Neuronal stem cell (in vitro differentiated cells): ENCODE data around the gene MARK4.

ENCODE experiments used
- DNase-seq: peaks from one replicate; pipeline ENCODE4 v3.0.0-alpha.2; 2013; ENCODE audit warnings: low spot score
- H2AFZ ChIP-seq: one replicate; pipeline ENCODE4 v1.6.1; 2013; ENCODE audit warnings: mild to moderate bottlenecking, low read length, inconsistent platforms
- H2AK5ac ChIP-seq: 2 replicates; pipeline ENCODE4 v1.6.1; 2013; ENCODE audit warnings: low read depth, mild to moderate bottlenecking, inconsistent platforms, low read length, moderate library complexity, mixed read lengths
- H2BK120ac ChIP-seq: 2 replicates; pipeline ENCODE4 v1.6.1; 2013; ENCODE audit warnings: low read depth, mild to moderate bottlenecking, inconsistent platforms, low read length, moderate library complexity, mixed read lengths
- H2BK12ac ChIP-seq: one replicate; pipeline ENCODE4 v1.6.1; 2013; ENCODE audit warnings: low read length, inconsistent platforms
- H2BK15ac ChIP-seq: 2 replicates; pipeline ENCODE4 v1.6.1; 2013; ENCODE audit warnings: mild to moderate bottlenecking, low read length, inconsistent platforms, mixed read lengths
- H2BK5ac ChIP-seq: one replicate; pipeline ENCODE4 v1.6.1; 2013; ENCODE audit warnings: inconsistent platforms, mild to moderate bottlenecking, low read length, moderate library complexity
- H3K14ac ChIP-seq: one replicate; pipeline ENCODE4 v1.6.1; 2013; ENCODE audit warnings: low read length, inconsistent platforms
- H3K18ac ChIP-seq: 2 replicates; pipeline ENCODE4 v1.6.1; 2013; ENCODE audit warnings: low read length, inconsistent platforms
- H3K23ac ChIP-seq: 2 replicates; pipeline ENCODE4 v1.6.1; 2013; ENCODE audit warnings: low read depth, mild to moderate bottlenecking, mixed read lengths, low read length, inconsistent platforms; ENCODE audit not compliant: poor library complexity
- H3K27ac ChIP-seq: replicated peaks from 3 replicates; pipeline ENCODE4 v1.5.1; 2013; ENCODE audit warnings: low read length, inconsistent platforms
- H3K27me3 ChIP-seq, 3 experiments: 2 replicates each; pipeline ENCODE4 v1.6.1; 2013; ENCODE audit warnings: low read length in 3 of 3, mild to moderate bottlenecking in 2 of 3, inconsistent platforms in 1 of 3, low read depth in 1 of 3, mixed read lengths in 1 of 3, moderate library complexity in 1 of 3; ENCODE audit not compliant: control insufficient read depth in 3 of 3, insufficient read depth in 3 of 3
- H3K36me3 ChIP-seq, 2 donors: replicated peaks in 1 of 2; 2 replicates each; pipeline ENCODE4 v1.6.1; 2013; ENCODE audit warnings: low read length in 2 of 2; ENCODE audit not compliant: control insufficient read depth in 2 of 2, insufficient read depth in 2 of 2
- H3K4ac ChIP-seq: 2 replicates; pipeline ENCODE4 v1.6.1; 2013; ENCODE audit warnings: inconsistent platforms, mild to moderate bottlenecking, low read length, moderate library complexity
- H3K4me1 ChIP-seq, 2 donors: 1 replicate in 1 of 2; 2 replicates in 1 of 2; pipeline ENCODE4 v1.6.1; 2013; ENCODE audit warnings: low read length in 2 of 2, low read depth in 1 of 2; ENCODE audit not compliant: control insufficient read depth in 2 of 2, insufficient read depth in 1 of 2
- H3K4me2 ChIP-seq: one replicate; pipeline ENCODE4 v1.6.1; 2013; ENCODE audit warnings: mild to moderate bottlenecking, low read length, inconsistent platforms; ENCODE audit not compliant: insufficient read depth, poor library complexity, severe bottlenecking
- H3K4me3 ChIP-seq, 2 donors: 2 replicates each; pipeline ENCODE4 v1.5.1; 2013; ENCODE audit warnings: low read length in 2 of 2, mild to moderate bottlenecking in 2 of 2, inconsistent platforms in 1 of 2, moderate library complexity in 1 of 2
- H3K79me1 ChIP-seq: one replicate; pipeline ENCODE4 v1.6.1; 2013; ENCODE audit warnings: low read depth, mild to moderate bottlenecking, inconsistent platforms, low read length, moderate library complexity
- H3K9ac ChIP-seq: one replicate; pipeline ENCODE4 v1.6.1; 2013; ENCODE audit warnings: mild to moderate bottlenecking, low read depth, low read length, inconsistent platforms; ENCODE audit not compliant: poor library complexity
- H3K9me3 ChIP-seq, 2 donors: replicated peaks in 1 of 2; 2 replicates each; pipeline versions ENCODE3 to v1.6.1; 2013; ENCODE audit warnings: low read length in 2 of 2, mild to moderate bottlenecking in 2 of 2, inconsistent platforms in 1 of 2, low read depth in 1 of 2, mixed read lengths in 1 of 2, moderate library complexity in 1 of 2; ENCODE audit not compliant: control insufficient read depth in 2 of 2, insufficient read depth in 1 of 2
- H4K8ac ChIP-seq: one replicate; pipeline ENCODE4 v1.6.1; 2013; ENCODE audit warnings: low read depth, mild to moderate bottlenecking, inconsistent platforms, low read length, moderate library complexity
- H4K91ac ChIP-seq: one replicate; pipeline ENCODE4 v1.6.1; 2013; ENCODE audit warnings: low read length, low read depth, mild to moderate bottlenecking, inconsistent platforms; ENCODE audit not compliant: poor library complexity
- WGBS, 2 donors: extraction: QIAGEN DNeasy Blood & Tissue Kit; methylation state at CpG; one replicate each; pipeline ENCODE4 v1.1.7; 2013; ENCODE audit warnings: missing lambda C conversion rate in 2 of 2, mixed read lengths in 1 of 2; ENCODE audit not compliant: insufficient read length in 2 of 2, insufficient replicate concordance in 1 of 2; ENCODE audit errors: extremely low coverage in 2 of 2; 5-methylcytosine and 5-hydroxymethylcytosine counted together

Gene MARK4

GRCh38 chr19:45303269-45304060 lies 52.4 kb downstream of the MARK4 start:
- no peak for DNase-seq
- no CpG with 5 or more reads among the region's 12 CpGs for WGBS, 2 donors
- Histone ChIP-seq H3K4me3 (no peak overlapping the region), H3K9me3 (peaks cover 0 to 5% of the 10 kb centered on the region in 2 donors), H3K14ac (no peak overlapping the region), H3K27ac (no peak overlapping the region), H3K4me2 (no peak overlapping the region), H4K8ac (no peak overlapping the region), H3K4ac (no peak overlapping the region), H2BK12ac (no peak overlapping the region), H3K79me1 (no peaks in the 10 kb centered on the region), H3K27me3 (no peaks in the 10 kb centered on the region), H2AFZ (no peak overlapping the region), H3K23ac (no peak overlapping the region), H2AK5ac (no peak overlapping the region), H2BK120ac (no peak overlapping the region), H2BK15ac (no peak overlapping the region), H3K9ac (no peak overlapping the region), H4K91ac (no peak overlapping the region), H3K18ac (no peak overlapping the region), H3K36me3 (peaks cover 13 to 29% of the 10 kb centered on the region in 2 donors), H3K4me1 (peaks cover 0 to 5% of the 10 kb centered on the region in 2 donors), H2BK5ac (no peak overlapping the region)

- WGBS, 2 donors, result no CpG with 5 or more reads among the region's 4 CpGs
- H3K4me1 ChIP-seq, result peaks cover 0 to 5% of the 10 kb centered on the region in 2 donors
- H3K18ac ChIP-seq, result no peak overlapping the region
- no peak overlapping the region for H3K4ac ChIP-seq
- H3K36me3 ChIP-seq, result peaks cover 11 to 23% of the 10 kb centered on the region in 2 donors
- peaks cover 0 to 5% of the 10 kb centered on the region in 2 donors for H3K9me3 ChIP-seq
- no peak for DNase-seq
- H2BK15ac ChIP-seq, result no peak overlapping the region
- no peak overlapping the region for H3K9ac ChIP-seq
- no peak overlapping the region for H4K91ac ChIP-seq
- no peak overlapping the region for H2BK12ac ChIP-seq
- no peaks in the 10 kb centered on the region for H3K27me3 ChIP-seq
- no peak overlapping the region for H2BK120ac ChIP-seq
- H3K14ac ChIP-seq, result no peak overlapping the region
- no peak overlapping the region for H3K4me3 ChIP-seq
- no peaks in the 10 kb centered on the region for H3K79me1 ChIP-seq
- H2AK5ac ChIP-seq, result no peak overlapping the region
- no peak overlapping the region for H3K27ac ChIP-seq
- H2BK5ac ChIP-seq, result no peak overlapping the region
- H3K23ac ChIP-seq, result no peak overlapping the region
- no peak overlapping the region for H4K8ac ChIP-seq
- H3K4me2 ChIP-seq, result no peak overlapping the region
- H2AFZ ChIP-seq, result no peak overlapping the region
Observed at GRCh38 chr19:45304141-45304926, 53.3 kb downstream of the MARK4 start.

GRCh38 chr19:45305007-45305406 lies 53.9 kb downstream of the MARK4 start:
- no peak overlapping the region for H3K14ac ChIP-seq
- WGBS, 2 donors, result no CpG with 5 or more reads among the region's 4 CpGs

GRCh38 chr19:45305421-45305820 lies 54.4 kb downstream of the MARK4 start:
- peaks cover 3 to 15% of the 10 kb centered on the region in 2 donors for H3K36me3 ChIP-seq
- H4K8ac ChIP-seq, result no peak overlapping the region
- H3K27ac ChIP-seq, result no peak overlapping the region
- WGBS, 2 donors, result no CpG with 5 or more reads among the region's 5 CpGs
- H4K91ac ChIP-seq, result no peak overlapping the region
- DNase-seq, result no peak
- H2BK12ac ChIP-seq, result no peak overlapping the region
- H3K14ac ChIP-seq, result no peak overlapping the region
- no peak overlapping the region for H3K4me3 ChIP-seq
- H3K4me1 ChIP-seq, result peaks cover 0 to 5% of the 10 kb centered on the region in 2 donors
- no peak overlapping the region for H2BK15ac ChIP-seq
- H3K23ac ChIP-seq, result no peak overlapping the region
- no peak overlapping the region for H2AK5ac ChIP-seq
- no peak overlapping the region for H3K4ac ChIP-seq
- no peaks in the 10 kb centered on the region for H3K79me1 ChIP-seq
- no peak overlapping the region for H3K18ac ChIP-seq
- no peaks in the 10 kb centered on the region for H3K27me3 ChIP-seq
- H3K9ac ChIP-seq, result no peak overlapping the region
- H2AFZ ChIP-seq, result no peak overlapping the region
- no peak overlapping the region for H2BK5ac ChIP-seq
- no peak overlapping the region for H2BK120ac ChIP-seq
- H3K9me3 ChIP-seq, result peaks cover 0 to 5% of the 10 kb centered on the region in 2 donors
- no peak overlapping the region for H3K4me2 ChIP-seq

More at GRCh38 chr19:45305007-45305406, 53.9 kb downstream of the MARK4 start:
- Histone ChIP-seq H2BK5ac (no peak overlapping the region), H4K91ac (no peak overlapping the region), H3K9ac (no peak overlapping the region), H2AK5ac (no peak overlapping the region), H3K27me3 (no peaks in the 10 kb centered on the region), H2BK15ac (no peak overlapping the region), H3K27ac (no peak overlapping the region), H3K18ac (no peak overlapping the region), H2BK12ac (no peak overlapping the region), H3K79me1 (no peaks in the 10 kb centered on the region), H3K4ac (no peak overlapping the region), H3K4me1 (peaks cover 0 to 5% of the 10 kb centered on the region in 2 donors), H2BK120ac (no peak overlapping the region), H3K36me3 (peaks cover 6 to 17% of the 10 kb centered on the region in 2 donors), H3K4me2 (no peak overlapping the region), H3K23ac (no peak overlapping the region), H4K8ac (no peak overlapping the region), H3K9me3 (peaks cover 0 to 5% of the 10 kb centered on the region in 2 donors), H2AFZ (no peak overlapping the region), H3K4me3 (no peak overlapping the region)
- DNase-seq, result no peak
